GM13976 (cell line): ENCODE data around the gene PLA2G5.

Experiments used
- DNase-seq: peaks from one replicate; pipeline ENCODE4 v3.0.0; 2012; ENCODE audit warnings: low spot score
- in situ Hi-C: fragments of 300-500 bp; cut with MboI; formaldehyde crosslinking; loops from one replicate; pipeline ENCODE4 v1.12.0; 2022; ENCODE audit warnings: low sequenced_read_pairs, mixed read lengths, inconsistent platforms; ENCODE audit not compliant: unreplicated experiment
- TF ChIP-seq, protein P1 (sequence below): IDR thresholded peaks from 2 replicates; pipeline ENCODE4 v1.5.1; 2012; ENCODE audit warnings: borderline replicate concordance, mild to moderate bottlenecking; ENCODE audit not compliant: insufficient read depth; ENCODE audit errors: extremely low read depth, missing control alignments, control extremely low read depth

Gene PLA2G5

DNA sequence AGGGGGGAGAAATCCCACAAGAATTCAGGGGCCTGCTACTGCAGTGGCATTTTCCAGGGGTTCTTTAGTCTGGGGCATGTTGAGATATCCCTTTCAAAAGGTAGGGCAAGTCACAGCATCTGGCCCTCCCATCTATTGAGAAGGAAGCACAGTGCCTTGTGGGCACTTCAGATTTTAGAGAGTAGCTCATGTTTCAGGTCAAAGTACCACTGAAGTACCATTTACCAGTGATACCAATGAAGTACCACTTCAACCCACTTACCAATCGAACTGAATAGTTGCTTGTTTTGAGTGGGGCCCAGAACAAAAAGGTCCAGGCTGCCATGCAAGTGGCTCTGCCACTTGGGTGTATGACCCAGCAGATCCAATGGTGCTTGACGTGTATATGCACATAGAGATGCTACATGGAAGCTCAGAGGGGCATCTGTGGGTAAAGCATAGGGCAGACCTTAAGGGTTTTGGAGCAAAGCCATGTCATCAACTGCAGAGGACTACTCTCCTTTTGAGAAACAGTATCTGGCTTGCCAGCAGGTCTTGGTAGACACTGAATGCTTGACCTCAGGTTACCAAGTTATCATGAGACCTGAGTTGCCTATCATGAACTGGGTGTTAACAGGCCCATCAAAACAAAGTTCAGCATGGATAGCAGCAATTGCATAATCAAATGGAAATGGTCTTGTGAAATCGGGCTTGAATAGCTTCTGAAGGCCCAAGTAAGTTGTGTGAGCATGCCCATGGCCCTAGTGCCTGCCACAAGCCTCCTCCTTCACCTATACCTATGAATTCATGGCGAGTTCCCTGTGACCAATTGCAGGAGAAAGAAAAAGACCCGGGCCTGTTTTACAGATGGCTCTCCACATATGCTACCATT is 25.8 kb downstream of the PLA2G5 start:
- TF ChIP-seq, protein P1, sequence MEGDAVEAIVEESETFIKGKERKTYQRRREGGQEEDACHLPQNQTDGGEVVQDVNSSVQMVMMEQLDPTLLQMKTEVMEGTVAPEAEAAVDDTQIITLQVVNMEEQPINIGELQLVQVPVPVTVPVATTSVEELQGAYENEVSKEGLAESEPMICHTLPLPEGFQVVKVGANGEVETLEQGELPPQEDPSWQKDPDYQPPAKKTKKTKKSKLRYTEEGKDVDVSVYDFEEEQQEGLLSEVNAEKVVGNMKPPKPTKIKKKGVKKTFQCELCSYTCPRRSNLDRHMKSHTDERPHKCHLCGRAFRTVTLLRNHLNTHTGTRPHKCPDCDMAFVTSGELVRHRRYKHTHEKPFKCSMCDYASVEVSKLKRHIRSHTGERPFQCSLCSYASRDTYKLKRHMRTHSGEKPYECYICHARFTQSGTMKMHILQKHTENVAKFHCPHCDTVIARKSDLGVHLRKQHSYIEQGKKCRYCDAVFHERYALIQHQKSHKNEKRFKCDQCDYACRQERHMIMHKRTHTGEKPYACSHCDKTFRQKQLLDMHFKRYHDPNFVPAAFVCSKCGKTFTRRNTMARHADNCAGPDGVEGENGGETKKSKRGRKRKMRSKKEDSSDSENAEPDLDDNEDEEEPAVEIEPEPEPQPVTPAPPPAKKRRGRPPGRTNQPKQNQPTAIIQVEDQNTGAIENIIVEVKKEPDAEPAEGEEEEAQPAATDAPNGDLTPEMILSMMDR: no peak
- DNase-seq: no peak
- in situ Hi-C loops: no loop called here

DNA sequence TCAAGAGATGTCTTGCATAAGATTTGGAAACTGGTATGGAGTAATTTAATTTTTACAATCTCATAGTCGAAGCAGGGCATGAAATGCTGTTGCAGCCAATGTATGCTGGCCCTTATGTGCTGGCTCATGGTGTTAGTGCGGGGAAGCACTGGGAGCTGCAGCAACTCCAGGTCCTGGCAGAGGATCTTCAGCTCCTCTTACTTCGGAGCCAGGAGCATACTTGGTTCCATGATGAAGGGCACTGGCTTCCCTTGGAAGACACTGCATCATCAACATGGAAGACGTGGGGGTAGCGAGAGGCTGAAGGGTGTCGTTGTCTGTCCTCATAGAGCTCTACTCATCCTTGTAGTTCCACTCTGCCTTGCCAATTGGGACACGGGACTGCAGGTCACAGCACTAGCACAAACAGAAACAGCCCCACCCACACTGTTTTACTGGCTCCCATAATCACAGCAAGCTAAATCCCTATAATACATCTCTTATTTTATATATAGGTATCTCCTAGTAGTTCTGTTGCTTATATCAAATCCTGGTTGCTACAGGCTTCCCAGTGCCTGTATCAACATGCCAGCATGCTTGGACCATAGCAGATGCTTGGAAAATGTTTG is 26.9 kb downstream of the PLA2G5 start:
- TF ChIP-seq, protein P1: no peak
- in situ Hi-C loops: no loop called here
- no peak for DNase-seq

DNA sequence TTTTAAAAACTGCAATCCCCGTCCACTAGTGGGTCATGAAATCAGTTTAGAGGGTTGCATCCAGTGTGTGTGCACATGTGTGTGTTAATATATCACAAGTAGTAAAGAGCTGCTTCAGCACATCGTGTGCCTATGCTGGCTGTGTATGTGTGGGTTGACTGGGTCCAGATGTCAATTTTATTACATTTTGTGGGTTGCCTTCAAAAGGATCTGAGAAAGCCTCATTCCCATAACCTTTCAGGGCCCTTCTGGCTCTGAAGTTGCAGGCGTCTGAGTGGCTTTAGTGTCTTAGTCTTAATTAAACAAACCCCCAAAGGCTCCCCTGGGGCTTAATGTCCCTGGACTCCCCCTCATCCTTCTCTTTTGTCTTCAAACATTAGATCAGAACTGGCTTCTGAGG is 29.5 kb downstream of the PLA2G5 start:
- in situ Hi-C loops: no loop called here
- DNase-seq: no peak
- TF ChIP-seq, protein P1: no peak

DNA sequence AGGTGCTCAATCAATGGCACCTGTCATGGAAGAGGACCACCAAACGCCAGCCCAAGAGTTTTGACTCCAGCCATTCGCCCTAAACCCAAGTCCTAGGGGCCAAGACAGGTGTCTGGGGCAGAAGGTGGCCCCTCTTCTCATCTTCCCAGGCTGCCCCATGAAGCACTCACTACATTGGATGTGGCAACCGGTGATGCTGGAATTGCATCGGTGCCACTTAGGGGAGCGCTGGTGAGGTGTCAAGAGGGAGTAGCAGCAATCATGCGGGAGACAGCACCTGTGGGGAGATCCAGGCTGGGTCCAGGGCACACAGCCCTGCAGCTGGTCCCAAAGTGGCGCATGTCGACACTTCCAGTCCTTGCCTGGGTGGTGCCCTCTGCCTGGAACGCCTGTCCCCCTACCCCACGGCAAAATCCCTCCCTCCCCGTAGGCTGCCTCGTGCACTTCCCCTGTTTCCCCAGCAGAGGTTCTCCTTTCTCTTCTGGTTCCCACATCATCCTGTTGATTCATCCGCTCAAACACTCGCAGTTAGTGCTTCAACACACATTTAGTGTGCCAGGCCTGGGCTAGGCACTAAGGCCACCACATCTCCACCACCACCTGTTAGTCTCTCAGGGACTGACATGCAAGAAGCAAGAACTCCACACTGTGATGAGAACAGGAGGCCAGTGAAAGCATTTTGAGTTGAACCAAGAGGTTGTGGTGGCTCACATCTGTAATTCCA is 30.8 kb downstream of the PLA2G5 start:
- in situ Hi-C loops: no loop called here
- TF ChIP-seq, protein P1: peak; percentile 70
- DNase-seq: peak; percentile 80

DNA sequence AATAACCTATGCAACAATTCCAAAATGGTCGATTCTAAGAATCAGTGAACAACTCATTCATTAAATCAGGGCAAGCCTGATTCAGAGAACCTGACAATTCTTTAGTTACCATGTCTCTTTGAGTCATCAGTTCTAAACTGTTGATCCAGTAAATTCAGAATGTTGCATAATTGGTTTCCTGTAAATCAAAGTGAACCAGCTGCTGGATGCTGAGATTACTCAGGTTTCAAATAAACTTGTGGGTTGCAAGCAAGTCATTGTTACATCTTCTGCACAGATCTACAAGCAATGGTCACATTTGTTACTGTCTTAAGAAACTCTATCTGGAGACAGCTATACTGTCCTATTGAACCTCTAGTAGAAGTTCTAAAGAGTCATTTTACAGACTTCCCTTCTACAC is 32.9 kb downstream of the PLA2G5 start:
- in situ Hi-C loops: no loop called here
- TF ChIP-seq, protein P1: no peak

DNA sequence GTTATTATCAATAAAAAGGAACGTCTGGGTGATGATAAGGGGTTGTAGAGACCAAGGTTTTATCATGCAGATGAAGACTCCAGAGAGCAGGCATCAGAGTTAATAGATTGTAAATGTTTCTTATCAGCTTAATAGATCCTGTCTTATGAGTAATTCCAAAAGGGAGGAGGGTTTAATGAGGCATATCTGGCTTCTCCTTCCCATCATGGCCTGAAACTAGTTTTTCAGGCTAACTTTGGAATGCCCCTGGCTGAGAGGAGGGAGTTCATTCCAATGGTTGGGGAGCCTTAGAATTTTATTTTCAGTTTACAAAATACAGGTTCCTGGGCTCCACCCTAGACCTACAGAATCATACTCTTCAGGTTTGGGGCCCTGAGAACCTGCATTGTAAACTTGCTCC is 35.9 kb downstream of the PLA2G5 start:
- in situ Hi-C loops: no loop called here
- no peak for DNase-seq
- TF ChIP-seq, protein P1: no peak

More for the DNA sequence above, 32.9 kb downstream of the PLA2G5 start:
- no peak for DNase-seq
